Suprapubic skin (tissue), 4 donors: ENCODE data around the gene SIMC1. TPM values are rescaled to one million over a fixed set of nuclear protein-coding genes. Genes with fewer than 3 reads are reported as not detected.
A peak's percentile ranks its signal among the peaks of the same experiment; 100 is the strongest.

Experiments used
- DNase-seq, 2 donors: peaks; one replicate each; pipeline ENCODE4 v3.0.0-alpha.2; 2019; ENCODE audit warnings: low spot score in 2 of 2
- H3K27ac ChIP-seq: fragments of 200-600 bp; sonication (generic); one replicate; pipeline ENCODE4 v1.5.1; 2019
- H3K27me3 ChIP-seq: fragments of 200-600 bp; sonication (generic); one replicate; pipeline ENCODE4 v1.5.1; 2019
- H3K36me3 ChIP-seq: fragments of 200-600 bp; sonication (generic); one replicate; pipeline ENCODE4 v1.5.1; 2019
- H3K4me1 ChIP-seq: fragments of 200-600 bp; sonication (generic); one replicate; pipeline ENCODE4 v1.5.1; 2019
- H3K4me3 ChIP-seq: fragments of 200-600 bp; sonication (generic); one replicate; pipeline ENCODE4 v1.5.1; 2019; ENCODE audit warnings: mild to moderate bottlenecking
- H3K9me3 ChIP-seq: fragments of 200-600 bp; sonication (generic); one replicate; pipeline ENCODE4 v1.5.1; 2019
- CTCF ChIP-seq, 2 donors: fragments of 200-600 bp in 1 of 2; fragments of 450-650 bp in 1 of 2; sonication (generic) in 1 of 2; IDR thresholded peaks; one replicate each; pipeline ENCODE4 v1.5.1; 2016 to 2019; ENCODE audit warnings: antibody characterized with exemption in 2 of 2, mild to moderate bottlenecking in 1 of 2, moderate library complexity in 1 of 2
- EP300 ChIP-seq: sonication (generic); formaldehyde crosslinking; IDR thresholded peaks from one replicate; pipeline ENCODE4 v1.6.1; 2017; ENCODE audit warnings: antibody characterized with exemption
- POLR2A ChIP-seq, 2 donors: fragments of 450-650 bp; IDR thresholded peaks; one replicate each; pipeline ENCODE4 v1.6.1; 2017; ENCODE audit warnings: antibody characterized with exemption in 2 of 2, mild to moderate bottlenecking in 2 of 2, moderate library complexity in 2 of 2
- POLR2AphosphoS5 ChIP-seq, 3 donors: sonication (generic); formaldehyde crosslinking; IDR thresholded peaks; one replicate each; pipeline ENCODE4 v1.6.1; 2017; ENCODE audit warnings: antibody characterized with exemption in 3 of 3
- WGBS: methylation state at CpG from one replicate; pipeline ENCODE4 v1.1.5; 2018; 5-methylcytosine and 5-hydroxymethylcytosine counted together
- total RNA-seq, 4 donors: library from RNA; depleted of rRNA; stranded (reverse); fragments of >200 nt; gene quantifications; one replicate each; pipeline ENCODE4 v1.1.0, GENCODE V29; 2016

The SIMC1 gene
- total RNA-seq, 4 donors from 2014 or later, result 9.6 to 27.8 (median 12.9) TPM

DNA sequence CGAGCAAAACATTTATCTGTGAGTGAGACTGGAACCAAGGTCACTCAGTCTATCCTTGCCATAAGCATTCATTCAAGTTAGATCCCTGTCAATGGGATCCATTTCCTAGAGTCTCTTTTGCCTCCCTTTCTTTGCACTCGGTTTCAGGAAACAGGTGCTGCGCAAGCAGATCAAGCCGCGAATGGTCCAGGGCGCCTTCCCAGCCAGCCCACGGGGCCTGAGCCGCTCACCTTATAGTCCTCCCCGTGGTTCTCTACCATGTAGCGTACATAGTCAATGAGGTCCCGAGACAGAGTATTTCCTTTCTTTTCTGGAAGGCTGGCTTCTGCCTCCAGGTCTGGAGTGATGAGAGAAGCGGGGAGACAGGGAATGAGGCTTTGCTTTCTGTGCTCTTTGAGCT is 146.8 kb downstream of the SIMC1 start:
- Histone ChIP-seq H3K4me1 (peaks cover 26% of the 10 kb centered on the region), H3K27ac (no peak overlapping the region), H3K36me3 (peaks cover 44% of the 10 kb centered on the region), H3K9me3 (no peaks in the 10 kb centered on the region), H3K27me3 (no peaks in the 10 kb centered on the region), H3K4me3 (no peak overlapping the region)
- TF ChIP-seq POLR2AphosphoS5 (IDR thresholded peaks at IDR 0.05), result no peak
- DNase-seq, result no peak
- WGBS, result 88% methylated on average over 12 of the region's 12 CpGs

GRCh38 chr5:176386491-176386890 is 148.3 kb downstream of the SIMC1 start:
- no peak overlapping the region for H3K4me3 ChIP-seq
- DNase-seq, result no peak
- H3K36me3 ChIP-seq, result peaks cover 47% of the 10 kb centered on the region
- no peak for TF ChIP-seq EP300
- TF ChIP-seq CTCF (IDR thresholded peaks at IDR 0.05), result no peak
- no peak for TF ChIP-seq POLR2AphosphoS5 (IDR thresholded peaks at IDR 0.05)
- no peak for TF ChIP-seq POLR2A (IDR thresholded peaks at IDR 0.05)
- no peaks in the 10 kb centered on the region for H3K27me3 ChIP-seq
- peaks cover 30% of the 10 kb centered on the region for H3K4me1 ChIP-seq
- H3K9me3 ChIP-seq, result no peaks in the 10 kb centered on the region
- WGBS, result 89% methylated on average over 1 of the region's 1 CpG
- H3K27ac ChIP-seq, result no peak overlapping the region

DNA sequence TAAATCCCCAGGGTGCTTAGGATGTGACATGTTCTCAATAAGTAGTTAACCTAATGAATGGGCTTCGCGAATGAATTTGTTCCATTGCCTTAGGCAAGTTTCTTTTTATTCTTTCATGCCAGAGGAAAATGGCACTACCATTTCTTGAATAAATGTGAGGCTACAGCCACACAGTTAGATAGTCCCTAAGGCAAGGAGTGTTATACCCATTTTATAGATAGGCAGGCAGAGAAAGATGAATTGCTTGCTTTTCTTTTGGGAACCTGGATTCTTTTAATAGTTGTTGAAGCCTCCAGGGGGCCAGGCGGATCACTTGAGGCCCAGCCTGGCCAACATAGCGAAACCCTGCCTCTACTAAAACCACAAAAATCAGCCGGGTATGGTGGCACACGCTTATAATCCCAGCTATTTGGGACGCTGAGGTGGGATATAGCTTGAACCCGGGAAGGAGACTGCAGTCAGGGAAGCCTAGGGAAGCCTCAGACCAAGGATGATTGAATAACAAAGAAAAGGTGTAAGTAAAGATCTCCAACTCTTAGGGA is 149.2 kb downstream of the SIMC1 start:
- peaks cover 49% of the 10 kb centered on the region for H3K36me3 ChIP-seq
- WGBS, result 32% methylated on average over 8 of the region's 8 CpGs
- H3K27ac ChIP-seq, result no peak overlapping the region
- no peaks in the 10 kb centered on the region for H3K27me3 ChIP-seq
- peaks cover 30% of the 10 kb centered on the region for H3K4me1 ChIP-seq
- H3K4me3 ChIP-seq, result peak overlapping the region; percentile 75
- TF ChIP-seq CTCF (IDR thresholded peaks at IDR 0.05) (no peak), POLR2A (IDR thresholded peaks at IDR 0.05) (no peak), POLR2AphosphoS5 (IDR thresholded peaks at IDR 0.05) (no peak), EP300 (no peak)
- no peak for DNase-seq
- no peaks in the 10 kb centered on the region for H3K9me3 ChIP-seq

DNA sequence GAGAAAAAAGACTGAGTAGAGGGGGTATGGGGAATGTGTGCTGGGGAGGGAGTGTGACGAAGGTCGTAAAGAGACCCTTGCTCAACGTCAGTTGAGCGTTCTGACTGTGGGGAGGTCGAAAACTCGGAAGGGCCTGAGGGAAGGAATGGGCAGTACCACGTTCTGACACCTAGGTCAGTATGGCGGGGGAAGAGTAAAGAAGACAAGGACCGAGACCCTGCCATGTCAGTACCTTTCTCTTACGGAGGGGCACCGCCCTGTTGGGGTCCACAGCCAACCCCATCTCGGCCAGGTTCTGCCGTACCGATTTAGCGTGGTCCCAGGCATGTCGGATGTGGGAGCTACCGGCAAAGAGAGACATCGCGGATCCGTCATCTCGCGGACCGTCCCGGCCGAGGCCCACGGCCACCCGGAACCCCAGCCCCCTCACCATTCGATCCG is 149.8 kb downstream of the SIMC1 start:
- Histone ChIP-seq H3K4me3 (peak overlapping the region; percentile 75), H3K4me1 (peaks cover 30% of the 10 kb centered on the region), H3K36me3 (peaks cover 50% of the 10 kb centered on the region), H3K27me3 (no peaks in the 10 kb centered on the region), H3K27ac (peak overlapping the region; percentile 95), H3K9me3 (no peaks in the 10 kb centered on the region)
- WGBS, result under 1% methylated on average over 28 of the region's 29 CpGs
- no peak for DNase-seq
- no peak for TF ChIP-seq POLR2AphosphoS5 (IDR thresholded peaks at IDR 0.05)
- TF ChIP-seq EP300, result no peak
- TF ChIP-seq POLR2A (IDR thresholded peaks at IDR 0.05), result no peak
- TF ChIP-seq CTCF (IDR thresholded peaks at IDR 0.05), result no peak

GRCh38 chr5:176388444-176389134 is 150.4 kb downstream of the SIMC1 start, which contains the start of the genes HIGD2A and NOP16:
HIGD2A (plus strand) TSS chr5:176388751; CDS start chr5:176388820, 69 bp downstream.
NOP16 (minus strand) TSS chr5:176388598; CDS start chr5:176388539, 59 bp downstream.
- H3K27ac ChIP-seq, result peak within 1 kb of the TSS; percentile 95
- H3K27me3 ChIP-seq, result no peaks in the 10 kb centered on the region
- peak; percentile 100 for DNase-seq
- peak within 1 kb of the TSS; percentile 75 for H3K4me3 ChIP-seq
- peaks cover 30% of the 10 kb centered on the region for H3K4me1 ChIP-seq
- no peaks in the 10 kb centered on the region for H3K9me3 ChIP-seq
- WGBS, result under 1% methylated on average over 45 of the region's 47 CpGs
- peaks cover 50% of the 10 kb centered on the region for H3K36me3 ChIP-seq
- TF ChIP-seq EP300 (no peak), CTCF (IDR thresholded peaks at IDR 0.05) (no peak), POLR2A (IDR thresholded peaks at IDR 0.05) (peak in 1 of 2 donors; percentile 11), POLR2AphosphoS5 (IDR thresholded peaks at IDR 0.05) (peak in 2 of 3 donors; percentile 84 to 90)
